Mucosa of rectum (tissue), 2 donors: ENCODE results near the gene SLC45A1.

Source experiments
- H3K27ac ChIP-seq, 2 donors: one replicate each; pipeline ENCODE4 v1.7.0; 2013; ENCODE audit warnings: inconsistent platforms in 2 of 2, low read depth in 2 of 2, low read length in 2 of 2
- H3K27me3 ChIP-seq, 2 donors: one replicate each; pipeline ENCODE4 v1.7.0; 2013; ENCODE audit warnings: low read length in 2 of 2; ENCODE audit not compliant: control insufficient read depth in 2 of 2, insufficient read depth in 2 of 2
- H3K36me3 ChIP-seq, 2 donors: one replicate each; pipeline ENCODE4 v1.7.0; 2013; ENCODE audit warnings: low read length in 2 of 2; ENCODE audit not compliant: control insufficient read depth in 2 of 2, insufficient read depth in 2 of 2
- H3K4me1 ChIP-seq, 2 donors: one replicate each; pipeline ENCODE4 v1.7.0; 2013; ENCODE audit warnings: low read length in 2 of 2, mild to moderate bottlenecking in 1 of 2; ENCODE audit not compliant: control insufficient read depth in 2 of 2, insufficient read depth in 2 of 2
- H3K4me3 ChIP-seq, 2 donors: one replicate each; pipeline ENCODE4 v1.7.0; 2013; ENCODE audit warnings: low read length in 2 of 2
- H3K9ac ChIP-seq, 2 donors: one replicate each; pipeline ENCODE4 v1.7.0; 2013; ENCODE audit warnings: low read length in 2 of 2, low read depth in 1 of 2, mild to moderate bottlenecking in 1 of 2
- H3K9me3 ChIP-seq, 2 donors: one replicate each; pipeline ENCODE4 v1.7.0; 2013; ENCODE audit warnings: low read length in 2 of 2; ENCODE audit not compliant: control insufficient read depth in 2 of 2
- donor health status: healthy.
- donor health status: Normal muscosa, but diverticular disease.

SLC45A1 gene

GRCh38 chr1:8334106-8334851, 16.4 kb downstream of the SLC45A1 start:
- Histone ChIP-seq H3K9me3 (no peaks in the 10 kb centered on the region), H3K36me3 (no peaks in the 10 kb centered on the region), H3K4me3 (no peak overlapping the region), H3K9ac (no peak overlapping the region), H3K4me1 (no peaks in the 10 kb centered on the region), H3K27ac (no peak overlapping the region), H3K27me3 (no peaks in the 10 kb centered on the region)

DNA sequence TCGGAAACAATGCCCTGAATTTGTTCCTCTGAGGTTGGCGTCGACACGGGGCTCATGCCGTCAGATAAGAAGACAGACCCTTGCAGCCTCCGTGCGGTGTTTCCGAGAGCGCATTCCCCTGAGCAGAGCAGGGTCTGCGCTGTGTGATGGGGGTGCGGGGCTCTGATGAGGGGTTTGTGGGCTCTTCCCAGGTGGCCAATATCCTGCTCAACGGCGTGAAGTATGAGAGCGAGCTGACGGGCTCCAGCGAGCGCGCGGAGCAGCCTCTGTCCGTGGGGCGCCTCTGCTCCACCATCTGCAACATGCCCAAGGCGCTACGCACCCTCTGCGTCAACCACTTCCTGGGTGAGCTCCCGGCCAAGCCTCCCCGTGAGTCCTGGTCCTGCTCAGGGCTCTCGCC, 17.3 kb downstream of the SLC45A1 start:
- H3K9ac ChIP-seq: no peak overlapping the region
- no peak overlapping the region for H3K27ac ChIP-seq
- H3K4me1 ChIP-seq: no peaks in the 10 kb centered on the region
- H3K4me3 ChIP-seq: no peak overlapping the region
- no peaks in the 10 kb centered on the region for H3K9me3 ChIP-seq
- H3K27me3 ChIP-seq: no peaks in the 10 kb centered on the region
- no peaks in the 10 kb centered on the region for H3K36me3 ChIP-seq

- Histone ChIP-seq H3K36me3 (no peaks in the 10 kb centered on the region), H3K27ac (no peak overlapping the region), H3K4me3 (no peak overlapping the region), H3K9ac (no peak overlapping the region), H3K4me1 (peaks cover 0 to under 1% of the 10 kb centered on the region in 2 donors), H3K27me3 (no peaks in the 10 kb centered on the region), H3K9me3 (no peaks in the 10 kb centered on the region)
Measured at GRCh38 chr1:8337776-8338525, 20.0 kb downstream of the SLC45A1 start.

DNA sequence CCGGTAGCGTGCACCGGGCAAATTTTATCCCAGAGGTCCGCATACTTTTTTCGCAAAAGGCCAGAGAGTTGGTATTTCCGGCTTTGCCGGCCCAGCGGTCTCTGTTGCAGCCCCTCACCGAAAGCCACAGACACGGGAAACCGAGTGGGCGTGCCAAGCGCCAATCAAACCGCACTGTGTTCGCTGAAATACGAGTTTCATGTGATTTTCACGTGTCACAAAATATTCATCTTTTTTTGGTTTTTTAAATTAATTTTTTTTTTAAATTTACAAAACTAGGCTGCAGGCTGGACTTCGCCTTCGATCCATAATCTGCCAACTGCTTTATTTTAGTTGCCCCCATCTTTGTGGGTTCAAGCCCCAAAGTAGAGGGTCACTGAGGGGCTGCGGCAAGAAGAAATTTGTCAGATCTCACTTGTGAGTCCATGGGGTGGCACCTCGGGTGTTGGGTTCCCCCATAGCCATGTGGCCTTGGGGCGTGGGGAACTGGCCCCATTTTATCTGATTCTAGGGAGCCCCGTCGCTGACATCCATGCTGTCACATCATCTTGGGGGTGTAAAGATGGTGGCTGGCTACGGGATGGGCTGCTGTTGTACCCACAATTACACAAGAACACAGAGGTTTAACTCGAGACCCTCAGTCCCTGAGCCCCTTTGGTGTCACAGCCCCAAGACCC, 20.8 kb downstream of the SLC45A1 start:
- no peaks in the 10 kb centered on the region for H3K9me3 ChIP-seq
- no peaks in the 10 kb centered on the region for H3K36me3 ChIP-seq
- H3K27me3 ChIP-seq: no peaks in the 10 kb centered on the region
- H3K9ac ChIP-seq: no peak overlapping the region
- H3K4me3 ChIP-seq: no peak overlapping the region
- H3K4me1 ChIP-seq: peaks cover 0 to 4% of the 10 kb centered on the region in 2 donors
- no peak overlapping the region for H3K27ac ChIP-seq

DNA sequence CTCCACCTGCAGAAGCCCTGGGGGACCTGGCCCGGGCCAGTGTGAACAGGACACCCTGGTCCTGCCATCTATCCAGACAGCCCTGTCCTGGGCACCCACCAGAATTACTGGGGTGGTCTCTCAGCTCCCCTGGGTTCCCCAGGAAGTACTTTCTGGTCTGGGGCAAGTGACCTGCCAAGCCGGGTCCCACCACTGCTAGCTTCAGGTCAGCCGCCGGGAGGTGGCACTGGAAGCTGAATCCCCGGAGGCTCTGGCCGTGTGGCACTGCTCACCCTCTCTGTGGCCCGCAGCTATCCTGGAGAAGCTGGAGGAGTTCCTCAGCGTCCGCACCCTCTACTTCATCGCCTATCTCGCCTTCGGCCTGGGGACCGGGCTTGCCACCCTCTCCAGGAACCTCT, 21.3 kb downstream of the SLC45A1 start:
- Histone ChIP-seq H3K9me3 (no peaks in the 10 kb centered on the region), H3K9ac (no peak overlapping the region), H3K4me3 (no peak overlapping the region), H3K36me3 (no peaks in the 10 kb centered on the region), H3K4me1 (peaks cover 0 to 7% of the 10 kb centered on the region in 2 donors), H3K27ac (no peak overlapping the region), H3K27me3 (no peaks in the 10 kb centered on the region)

- H3K9me3 ChIP-seq: no peaks in the 10 kb centered on the region
- H3K4me1 ChIP-seq: peaks cover 0 to 7% of the 10 kb centered on the region in 2 donors
- no peak overlapping the region for H3K9ac ChIP-seq
- H3K27ac ChIP-seq: no peak overlapping the region
- no peaks in the 10 kb centered on the region for H3K27me3 ChIP-seq
- H3K36me3 ChIP-seq: no peaks in the 10 kb centered on the region
- no peak overlapping the region for H3K4me3 ChIP-seq
Measured at GRCh38 chr1:8340448-8340847, 22.5 kb downstream of the SLC45A1 start.

DNA sequence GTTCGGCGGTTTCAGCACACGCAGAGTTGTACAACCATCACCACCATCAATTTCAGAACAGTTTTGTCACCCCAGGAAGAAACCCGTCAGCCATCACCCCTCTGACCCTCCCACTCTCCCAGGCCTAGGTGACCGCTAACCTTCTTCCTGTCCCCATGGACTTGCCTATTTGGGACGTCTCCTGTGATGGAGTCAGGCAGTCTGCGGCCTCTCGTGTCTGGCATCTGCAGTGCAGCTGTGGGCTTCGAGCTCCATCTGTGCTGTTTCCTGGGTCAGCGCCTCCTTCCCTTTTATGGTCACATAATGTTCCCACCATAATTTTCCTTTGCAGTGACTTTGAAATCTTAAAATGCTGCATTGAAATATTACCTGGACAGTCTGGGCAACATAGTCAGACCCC, 24.4 kb downstream of the SLC45A1 start:
- Histone ChIP-seq H3K9ac (no peak overlapping the region), H3K9me3 (no peaks in the 10 kb centered on the region), H3K4me3 (no peak overlapping the region), H3K4me1 (peaks cover 0 to 7% of the 10 kb centered on the region in 2 donors), H3K27me3 (no peaks in the 10 kb centered on the region), H3K36me3 (no peaks in the 10 kb centered on the region), H3K27ac (no peak overlapping the region)

DNA sequence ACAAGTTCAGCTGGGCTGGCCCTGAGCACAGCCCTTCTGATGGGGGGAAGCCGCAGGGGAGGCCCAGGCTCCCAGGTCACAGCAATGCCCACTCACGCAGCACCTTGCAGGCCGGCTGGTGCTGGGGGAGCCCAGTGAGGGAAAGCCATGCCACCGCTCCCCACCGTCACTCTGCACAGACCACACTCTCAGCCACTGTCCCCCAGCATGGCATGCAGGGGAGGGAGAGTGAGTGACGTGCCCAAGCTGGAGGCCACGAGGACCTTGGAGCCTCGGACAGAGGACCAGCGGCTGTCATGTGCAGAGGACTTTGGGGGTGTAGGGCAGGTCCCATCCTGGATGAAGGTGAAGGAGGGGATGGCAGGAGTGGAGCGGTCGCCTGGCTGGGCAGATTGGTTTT, 25.1 kb downstream of the SLC45A1 start:
- H3K9me3 ChIP-seq: no peaks in the 10 kb centered on the region
- H3K27ac ChIP-seq: peak overlapping the region; percentile 49 to 77
- H3K4me1 ChIP-seq: peaks cover 0 to 7% of the 10 kb centered on the region in 2 donors
- peak overlapping the region in 1 of 2 donors; percentile 16 for H3K9ac ChIP-seq
- no peak overlapping the region for H3K4me3 ChIP-seq
- H3K36me3 ChIP-seq: no peaks in the 10 kb centered on the region
- no peaks in the 10 kb centered on the region for H3K27me3 ChIP-seq

- peak overlapping the region in 1 of 2 donors; percentile 13 for H3K4me3 ChIP-seq
- no peaks in the 10 kb centered on the region for H3K9me3 ChIP-seq
- H3K4me1 ChIP-seq: peaks cover 0 to 7% of the 10 kb centered on the region in 2 donors
- no peaks in the 10 kb centered on the region for H3K27me3 ChIP-seq
- H3K9ac ChIP-seq: peak overlapping the region in 1 of 2 donors; percentile 53
- peak overlapping the region; percentile 43 to 77 for H3K27ac ChIP-seq
- no peaks in the 10 kb centered on the region for H3K36me3 ChIP-seq
Measured at GRCh38 chr1:8343464-8344001, 25.6 kb downstream of the SLC45A1 start.
